SK-N-SH treated with all-trans-retinoic acid at 6 μM for 48 hours (cell line): Measurements from ENCODE around the gene PLXNA4.

Experiments used
- PPARA ChIP-seq: fragments of 250-450 bp; sonication (Bioruptor Pico); IDR thresholded peaks from 2 replicates; pipeline ENCODE4 v1.5.0; 2020; ENCODE audit warnings: mild to moderate bottlenecking, borderline replicate concordance
- ZFP30 ChIP-seq: fragments of 450-650 bp; formaldehyde crosslinking; IDR thresholded peaks from 2 replicates; pipeline ENCODE4 v1.5.0; 2022; ENCODE audit warnings: mild to moderate bottlenecking, moderate library complexity

- TF ChIP-seq ZFP30 (CRISPR knock-in tag) = no peak
- no peak for TF ChIP-seq PPARA (CRISPR knock-in tag)
These were observed 44.0 kb downstream of the PLXNA4 start for GRCh38 chr7:132532281-132532680.
